ENCODE data around the gene KCNK3.

DNA sequence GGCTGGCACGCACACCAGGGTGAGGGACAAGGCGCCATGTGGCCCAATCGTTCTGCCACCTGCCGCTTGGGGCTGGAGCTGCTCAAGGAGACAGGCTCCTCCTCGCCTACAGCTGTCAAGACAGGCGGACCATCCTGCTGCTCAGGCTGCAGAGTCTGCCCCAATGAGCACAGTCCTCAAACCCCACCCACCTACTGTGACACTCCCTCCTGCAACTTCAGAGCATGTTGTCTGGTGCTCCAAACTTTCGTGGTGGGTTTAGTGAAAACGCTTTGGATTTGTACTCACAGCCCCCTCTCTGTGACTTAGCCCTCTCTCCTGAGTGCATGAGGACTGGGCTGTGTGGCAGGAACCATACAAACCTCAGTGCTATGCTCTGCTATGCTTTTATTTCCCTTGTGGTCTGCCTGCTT lies 48.4 kb downstream of the KCNK3 start:
- no peak for TF ChIP-seq EZH2phosphoT487 (IDR thresholded peaks at IDR 0.05; ENCODE audit: low read length)
- TF ChIP-seq, protein P1, sequence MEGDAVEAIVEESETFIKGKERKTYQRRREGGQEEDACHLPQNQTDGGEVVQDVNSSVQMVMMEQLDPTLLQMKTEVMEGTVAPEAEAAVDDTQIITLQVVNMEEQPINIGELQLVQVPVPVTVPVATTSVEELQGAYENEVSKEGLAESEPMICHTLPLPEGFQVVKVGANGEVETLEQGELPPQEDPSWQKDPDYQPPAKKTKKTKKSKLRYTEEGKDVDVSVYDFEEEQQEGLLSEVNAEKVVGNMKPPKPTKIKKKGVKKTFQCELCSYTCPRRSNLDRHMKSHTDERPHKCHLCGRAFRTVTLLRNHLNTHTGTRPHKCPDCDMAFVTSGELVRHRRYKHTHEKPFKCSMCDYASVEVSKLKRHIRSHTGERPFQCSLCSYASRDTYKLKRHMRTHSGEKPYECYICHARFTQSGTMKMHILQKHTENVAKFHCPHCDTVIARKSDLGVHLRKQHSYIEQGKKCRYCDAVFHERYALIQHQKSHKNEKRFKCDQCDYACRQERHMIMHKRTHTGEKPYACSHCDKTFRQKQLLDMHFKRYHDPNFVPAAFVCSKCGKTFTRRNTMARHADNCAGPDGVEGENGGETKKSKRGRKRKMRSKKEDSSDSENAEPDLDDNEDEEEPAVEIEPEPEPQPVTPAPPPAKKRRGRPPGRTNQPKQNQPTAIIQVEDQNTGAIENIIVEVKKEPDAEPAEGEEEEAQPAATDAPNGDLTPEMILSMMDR (IDR thresholded peaks at IDR 0.05; ENCODE audit: low read length), result peak; percentile 5; the same call in 1 of the 2 replicates
